DOHH2 (cell line): Measurements from ENCODE around the gene KMT5C.

Experiments used
- H3F3A ChIP-seq: fragments of 200-600 bp; sonication (generic), shearing (Covaris generic); 2 replicates; pipeline ENCODE4 v1.6.0; 2016; ENCODE audit warnings: antibody characterized with exemption, mild to moderate bottlenecking; ENCODE audit not compliant: control insufficient read depth, insufficient read depth
- H3K27ac ChIP-seq: fragments of 200-600 bp; sonication (generic); 2 replicates; pipeline ENCODE4 v1.5.1; 2014; ENCODE audit warnings: low read depth, mild to moderate bottlenecking, low read length, moderate library complexity
- H3K27me3 ChIP-seq: fragments of 200-600 bp; sonication (generic); 2 replicates; pipeline ENCODE4 v1.6.1; 2014; ENCODE audit warnings: mild to moderate bottlenecking, low read length, mixed read lengths; ENCODE audit not compliant: control insufficient read depth
- H3K36me3 ChIP-seq: fragments of 200-600 bp; sonication (generic); 2 replicates; pipeline ENCODE4 v1.6.1; 2014; ENCODE audit warnings: mild to moderate bottlenecking, low read length, moderate library complexity, mixed read lengths; ENCODE audit not compliant: control insufficient read depth
- H3K4me1 ChIP-seq: fragments of 200-600 bp; sonication (generic); 2 replicates; pipeline ENCODE4 v1.6.1; 2014; ENCODE audit warnings: mild to moderate bottlenecking, low read length, mixed read lengths; ENCODE audit not compliant: control insufficient read depth
- H3K4me2 ChIP-seq: fragments of 200-600 bp; sonication (generic); 2 replicates; pipeline ENCODE4 v1.6.0; 2014; ENCODE audit warnings: mild to moderate bottlenecking, low read length, moderate library complexity
- H3K4me3 ChIP-seq: fragments of 200-600 bp; sonication (generic); 2 replicates; pipeline ENCODE4 v1.5.1; 2014; ENCODE audit warnings: mild to moderate bottlenecking, low read length, mixed read lengths
- H3K79me2 ChIP-seq: fragments of 200-600 bp; sonication (generic); 2 replicates; pipeline ENCODE4 v1.6.1; 2014; ENCODE audit warnings: mild to moderate bottlenecking, low read length, mixed read lengths; ENCODE audit not compliant: control insufficient read depth
- H3K9me2 ChIP-seq: fragments of 200-600 bp; sonication (generic); replicated peaks from 2 replicates; pipeline ENCODE4 v1.6.1; 2014; ENCODE audit warnings: mild to moderate bottlenecking, low read length, mixed read lengths; ENCODE audit not compliant: control insufficient read depth
- H3K9me3 ChIP-seq: fragments of 200-600 bp; sonication (generic); 2 replicates; pipeline ENCODE4 v1.6.1; 2014; ENCODE audit warnings: antibody characterized with exemption, low read length, mixed read lengths; ENCODE audit not compliant: control insufficient read depth, insufficient read depth
- H4K20me1 ChIP-seq: fragments of 200-600 bp; sonication (generic); 2 replicates; pipeline ENCODE4 v1.6.0; 2014; ENCODE audit warnings: low read depth, mild to moderate bottlenecking, antibody characterized with exemption, low read length, moderate library complexity; ENCODE audit not compliant: control insufficient read depth, insufficient read depth
- CTCF ChIP-seq: fragments of 200-600 bp; sonication (generic); IDR thresholded peaks from one replicate; pipeline ENCODE4 v1.5.1; 2014; ENCODE audit warnings: antibody characterized with exemption, mild to moderate bottlenecking, low read depth, low read length; ENCODE audit not compliant: poor library complexity, severe bottlenecking
- EZH2phosphoT487 ChIP-seq: fragments of 200-600 bp; sonication (generic); IDR thresholded peaks from 2 replicates; pipeline ENCODE4 v1.6.1; 2017; ENCODE audit warnings: borderline replicate concordance, mild to moderate bottlenecking, antibody characterized with exemption, low read length, moderate library complexity, mixed read lengths

KMT5C gene

GRCh38 chr19:55368701-55369563 is 29.3 kb downstream of the KMT5C start:
- no peaks in the 10 kb centered on the region for H3K36me3 ChIP-seq
- H3K27ac ChIP-seq: no peak overlapping the region
- H3F3A ChIP-seq: no peaks in the 10 kb centered on the region
- H3K79me2 ChIP-seq: no peaks in the 10 kb centered on the region
- no peak for TF ChIP-seq CTCF
- TF ChIP-seq EZH2phosphoT487: peak; percentile 91; the same call in 1 of the 2 replicates
- H3K9me2 ChIP-seq: no peaks in the 10 kb centered on the region
- no peaks in the 10 kb centered on the region for H3K9me3 ChIP-seq
- H3K4me1 ChIP-seq: peaks cover 10% of the 10 kb centered on the region
- no peaks in the 10 kb centered on the region for H4K20me1 ChIP-seq
- H3K27me3 ChIP-seq: peaks cover 56% of the 10 kb centered on the region
- no peak overlapping the region for H3K4me3 ChIP-seq
- H3K4me2 ChIP-seq: no peak overlapping the region

DNA sequence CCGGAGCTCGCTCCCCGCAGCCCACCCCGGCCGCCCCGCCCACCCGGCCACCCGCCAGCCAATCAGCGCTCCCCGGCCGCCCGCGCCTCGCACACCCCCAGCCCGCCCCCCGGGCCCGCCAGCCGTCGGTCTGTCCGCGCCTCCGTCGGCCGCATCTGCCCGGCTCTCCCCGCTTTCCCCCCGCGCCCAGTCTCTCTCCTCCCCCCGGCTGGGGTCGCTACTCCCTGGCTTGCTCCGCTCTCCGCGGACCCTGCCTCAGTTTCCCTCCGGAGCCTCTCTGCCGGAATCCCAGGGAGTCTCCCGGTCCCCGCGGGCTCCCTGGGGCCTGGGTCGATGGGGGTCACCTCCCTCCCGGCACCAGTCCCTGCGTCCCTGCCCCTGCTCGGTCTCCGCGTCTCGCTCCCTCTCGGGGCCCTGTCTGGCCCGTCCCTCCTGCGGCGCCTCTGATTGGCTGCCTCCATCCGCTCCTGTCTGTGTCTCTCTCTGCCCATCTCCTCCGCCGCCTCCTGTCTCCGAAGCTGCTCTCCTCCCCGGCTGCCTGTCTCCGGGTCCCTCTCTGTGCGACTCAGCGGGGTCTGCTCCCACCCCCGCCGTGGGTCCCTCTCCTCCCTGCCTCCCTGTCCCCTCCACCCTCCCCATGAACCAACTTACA is 30.1 kb downstream of the KMT5C start:
- no peaks in the 10 kb centered on the region for H4K20me1 ChIP-seq
- H3K4me3 ChIP-seq: peak overlapping the region; percentile 30; the same call in 1 of the 2 replicates
- TF ChIP-seq EZH2phosphoT487 (peak; percentile 100; the same call in 1 of the 2 replicates), CTCF (no peak)
- peaks cover 61% of the 10 kb centered on the region for H3K27me3 ChIP-seq
- H3K27ac ChIP-seq: no peak overlapping the region
- no peaks in the 10 kb centered on the region for H3K36me3 ChIP-seq
- H3K9me3 ChIP-seq: no peaks in the 10 kb centered on the region
- no peaks in the 10 kb centered on the region for H3F3A ChIP-seq
- peak overlapping the region; percentile 52 for H3K4me2 ChIP-seq
- H3K79me2 ChIP-seq: no peaks in the 10 kb centered on the region
- H3K9me2 ChIP-seq: no peaks in the 10 kb centered on the region
- peaks cover 5% of the 10 kb centered on the region; the same call in 1 of the 2 replicates for H3K4me1 ChIP-seq

GRCh38 chr19:55370305-55370988 is 30.8 kb downstream of the KMT5C start, which contains the start of gene IL11:
TSS of gene IL11 (minus strand) at chr19:55370463. CDS start at chr19:55370310, 153 bp downstream.
- Histone ChIP-seq H3K4me2 (peak within 1 kb of the TSS; percentile 52), H3K36me3 (no peaks in the 10 kb centered on the region), H3K27me3 (peaks cover 63% of the 10 kb centered on the region), H3K4me3 (peak within 1 kb of the TSS; percentile 30; the same call in 1 of the 2 replicates), H4K20me1 (no peaks in the 10 kb centered on the region), H3K79me2 (no peaks in the 10 kb centered on the region), H3F3A (no peaks in the 10 kb centered on the region), H3K4me1 (peaks cover 5% of the 10 kb centered on the region; the same call in 1 of the 2 replicates), H3K9me3 (no peaks in the 10 kb centered on the region), H3K27ac (no peak within 1 kb of the TSS), H3K9me2 (no peaks in the 10 kb centered on the region)
- TF ChIP-seq EZH2phosphoT487: no peak
- no peak for TF ChIP-seq CTCF
